ENCODE data around the gene GRID1. TPM values are rescaled to one million over a fixed set of nuclear protein-coding genes. Genes with fewer than 3 reads are reported as not detected.

GRID1 gene
- total RNA-seq, 1 donor from 2014 or later: under 0.01 TPM

DNA sequence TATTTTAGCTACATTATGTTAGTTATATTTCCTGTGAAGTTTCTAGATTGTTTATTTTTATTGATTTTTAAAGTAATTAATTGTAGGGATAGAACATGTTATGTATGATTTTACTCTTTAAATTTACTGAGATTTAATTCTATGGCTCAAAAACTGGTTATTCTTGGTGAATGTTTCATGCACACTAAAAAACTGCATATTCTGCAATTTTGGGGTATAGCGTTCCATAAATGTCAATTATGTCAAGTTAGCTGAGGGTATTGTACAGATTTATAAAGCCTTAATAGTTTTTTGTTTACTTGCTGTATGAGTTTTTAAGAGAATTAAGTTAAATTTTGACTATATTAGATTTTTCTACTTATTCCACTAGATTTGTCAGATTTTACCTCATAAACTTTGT, 669.7 kb downstream of the GRID1 start:
- Histone ChIP-seq H3K4me3 (ENCODE audit: low read depth, low read length) (no peak overlapping the region), H3K27me3 (ENCODE audit: control insufficient read depth, insufficient read depth, low read length) (no peaks in the 10 kb centered on the region), H3K36me3 (ENCODE audit: control insufficient read depth, insufficient read depth, low read length) (no peaks in the 10 kb centered on the region)
- no peak for DNase-seq (ENCODE audit: low read depth)
- FAIRE-seq: no peak
- TF ChIP-seq, protein P1, sequence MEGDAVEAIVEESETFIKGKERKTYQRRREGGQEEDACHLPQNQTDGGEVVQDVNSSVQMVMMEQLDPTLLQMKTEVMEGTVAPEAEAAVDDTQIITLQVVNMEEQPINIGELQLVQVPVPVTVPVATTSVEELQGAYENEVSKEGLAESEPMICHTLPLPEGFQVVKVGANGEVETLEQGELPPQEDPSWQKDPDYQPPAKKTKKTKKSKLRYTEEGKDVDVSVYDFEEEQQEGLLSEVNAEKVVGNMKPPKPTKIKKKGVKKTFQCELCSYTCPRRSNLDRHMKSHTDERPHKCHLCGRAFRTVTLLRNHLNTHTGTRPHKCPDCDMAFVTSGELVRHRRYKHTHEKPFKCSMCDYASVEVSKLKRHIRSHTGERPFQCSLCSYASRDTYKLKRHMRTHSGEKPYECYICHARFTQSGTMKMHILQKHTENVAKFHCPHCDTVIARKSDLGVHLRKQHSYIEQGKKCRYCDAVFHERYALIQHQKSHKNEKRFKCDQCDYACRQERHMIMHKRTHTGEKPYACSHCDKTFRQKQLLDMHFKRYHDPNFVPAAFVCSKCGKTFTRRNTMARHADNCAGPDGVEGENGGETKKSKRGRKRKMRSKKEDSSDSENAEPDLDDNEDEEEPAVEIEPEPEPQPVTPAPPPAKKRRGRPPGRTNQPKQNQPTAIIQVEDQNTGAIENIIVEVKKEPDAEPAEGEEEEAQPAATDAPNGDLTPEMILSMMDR (IDR thresholded peaks at IDR 0.05; ENCODE audit: insufficient read depth, low read length, severe bottlenecking): no peak

DNA sequence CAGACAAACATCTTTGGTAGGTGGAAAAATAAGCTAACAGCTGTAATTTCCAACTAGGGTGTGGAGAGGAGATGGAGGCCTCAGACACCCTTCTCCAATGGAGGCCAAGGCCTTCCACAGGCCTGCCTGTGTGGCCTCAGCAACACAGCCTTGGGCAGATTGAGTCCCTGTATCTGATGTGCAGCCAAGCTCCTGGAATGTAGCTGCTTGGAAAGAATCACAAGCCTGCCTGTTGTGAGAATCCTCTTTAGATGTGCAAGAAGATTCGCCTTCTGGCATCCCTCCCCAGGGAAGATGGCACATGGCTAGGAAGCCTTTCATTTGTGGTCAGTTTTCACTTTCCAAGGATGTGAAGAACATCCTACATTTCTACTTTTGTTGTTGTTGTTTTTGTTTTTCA, 684.0 kb downstream of the GRID1 start:
- no peak for DNase-seq (ENCODE audit: low read depth)
- TF ChIP-seq, protein P1 (IDR thresholded peaks at IDR 0.05; ENCODE audit: insufficient read depth, low read length, severe bottlenecking): no peak

DNA sequence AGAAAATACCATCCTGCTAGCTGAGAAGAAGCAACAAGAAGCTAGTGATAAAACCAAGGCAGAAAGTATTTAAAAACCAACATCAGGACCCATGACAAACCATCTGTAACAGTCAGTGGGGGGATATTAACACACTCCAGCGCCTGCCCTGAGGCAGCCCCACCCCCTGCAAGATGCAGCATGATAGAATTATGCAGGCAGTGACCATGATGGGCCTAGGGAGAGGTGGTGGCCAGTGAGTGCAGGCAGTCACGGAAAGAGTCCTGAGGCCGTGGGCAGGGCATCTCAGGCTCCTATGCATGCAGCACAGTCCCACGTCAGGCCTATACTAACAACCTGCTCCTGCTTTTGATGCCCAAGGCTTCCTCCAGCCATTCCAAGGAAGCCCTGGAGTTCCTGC, 686.9 kb downstream of the GRID1 start:
- DNase-seq (ENCODE audit: low read depth) (no peak), FAIRE-seq (no peak)
- TF ChIP-seq, protein P1 (IDR thresholded peaks at IDR 0.05; ENCODE audit: insufficient read depth, low read length, severe bottlenecking): no peak
- Histone ChIP-seq H3K4me3 (ENCODE audit: low read depth, low read length) (no peak overlapping the region), H3K27me3 (ENCODE audit: control insufficient read depth, insufficient read depth, low read length) (no peaks in the 10 kb centered on the region), H3K36me3 (ENCODE audit: control insufficient read depth, insufficient read depth, low read length) (no peaks in the 10 kb centered on the region)

More for the DNA sequence above, 684.0 kb downstream of the GRID1 start:
- no peaks in the 10 kb centered on the region for H3K27me3 ChIP-seq (ENCODE audit: control insufficient read depth, insufficient read depth, low read length)
- H3K4me3 ChIP-seq (ENCODE audit: low read depth, low read length): no peak overlapping the region
- H3K36me3 ChIP-seq (ENCODE audit: control insufficient read depth, insufficient read depth, low read length): no peaks in the 10 kb centered on the region
- FAIRE-seq: no peak

DNA sequence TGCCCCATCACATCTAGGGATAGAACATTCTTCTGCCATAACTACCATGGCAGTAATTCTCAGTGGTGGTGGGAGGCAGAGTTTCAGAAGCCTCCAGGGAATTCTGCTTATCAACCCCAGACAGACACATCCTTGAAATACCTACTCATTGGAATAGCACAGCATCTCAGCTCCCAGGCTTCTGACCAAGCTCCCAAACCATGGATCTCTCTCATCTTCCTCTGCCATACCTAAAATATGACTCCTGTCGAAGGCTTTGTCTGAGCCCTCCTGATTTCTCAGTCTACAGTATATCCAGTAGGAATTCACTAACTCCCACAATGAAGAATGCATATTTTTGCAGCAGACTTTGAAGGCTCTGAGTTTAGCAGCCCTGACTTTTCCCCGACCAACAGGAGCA, 687.5 kb downstream of the GRID1 start:
- TF ChIP-seq, protein P1 (IDR thresholded peaks at IDR 0.05; ENCODE audit: insufficient read depth, low read length, severe bottlenecking): no peak
- FAIRE-seq (no peak), DNase-seq (ENCODE audit: low read depth) (no peak)
- Histone ChIP-seq H3K4me3 (ENCODE audit: low read depth, low read length) (no peak overlapping the region), H3K27me3 (ENCODE audit: control insufficient read depth, insufficient read depth, low read length) (no peaks in the 10 kb centered on the region), H3K36me3 (ENCODE audit: control insufficient read depth, insufficient read depth, low read length) (no peaks in the 10 kb centered on the region)

DNA sequence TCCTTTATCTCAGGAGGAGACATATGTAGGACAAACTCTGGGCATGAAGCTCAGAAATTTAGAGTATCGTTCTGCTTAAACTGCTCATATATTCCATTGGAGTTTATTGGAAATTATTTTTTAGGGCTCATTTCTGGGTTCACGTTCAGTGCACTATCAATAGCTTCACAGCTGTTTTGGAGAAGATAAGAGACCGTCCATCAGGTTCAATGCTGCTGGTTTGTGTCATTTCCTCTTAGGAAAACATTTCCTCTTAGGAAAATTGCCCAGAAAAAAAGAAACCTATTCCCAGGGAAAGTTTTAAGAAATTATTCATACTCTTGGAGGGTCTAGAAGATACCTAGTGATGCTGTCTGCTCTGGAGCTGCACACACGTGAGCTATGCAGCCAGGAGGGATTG, 691.7 kb downstream of the GRID1 start:
- no peaks in the 10 kb centered on the region for H3K27me3 ChIP-seq (ENCODE audit: control insufficient read depth, insufficient read depth, low read length)
- no peak for DNase-seq (ENCODE audit: low read depth)
- TF ChIP-seq, protein P1 (IDR thresholded peaks at IDR 0.05; ENCODE audit: insufficient read depth, low read length, severe bottlenecking): no peak
- no peaks in the 10 kb centered on the region for H3K36me3 ChIP-seq (ENCODE audit: control insufficient read depth, insufficient read depth, low read length)
- no peak overlapping the region for H3K4me3 ChIP-seq (ENCODE audit: low read depth, low read length)
- FAIRE-seq: no peak

DNA sequence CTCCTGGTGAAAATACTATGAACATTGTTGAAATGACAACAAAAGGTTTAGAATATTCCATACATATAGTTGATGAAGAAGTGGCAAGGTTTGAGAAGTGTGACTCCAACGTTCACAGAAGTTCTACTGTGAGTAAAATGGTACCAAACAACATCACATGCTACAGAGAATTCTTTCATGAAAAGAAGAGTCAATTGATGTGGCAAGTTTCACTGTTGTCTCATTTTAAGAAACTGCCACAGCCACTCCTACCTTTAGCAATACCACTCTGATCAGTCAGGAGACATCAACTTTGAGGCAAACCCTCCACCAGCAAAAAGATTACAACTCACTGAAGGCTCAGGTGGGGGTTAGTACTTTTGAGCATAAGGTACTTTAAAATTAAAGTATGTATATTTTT, 693.3 kb downstream of the GRID1 start:
- FAIRE-seq: no peak
- no peaks in the 10 kb centered on the region for H3K36me3 ChIP-seq (ENCODE audit: control insufficient read depth, insufficient read depth, low read length)
- TF ChIP-seq, protein P1 (IDR thresholded peaks at IDR 0.05; ENCODE audit: insufficient read depth, low read length, severe bottlenecking): no peak

More for the DNA sequence above, 693.3 kb downstream of the GRID1 start:
- Histone ChIP-seq H3K4me3 (ENCODE audit: low read depth, low read length) (no peak overlapping the region), H3K27me3 (ENCODE audit: control insufficient read depth, insufficient read depth, low read length) (no peaks in the 10 kb centered on the region)
- DNase-seq (ENCODE audit: low read depth): no peak

Measured in bronchial epithelial cell (primary cell).